ENCODE data around the gene OR14J1. TPM values are rescaled to one million over a fixed set of nuclear protein-coding genes. Genes with fewer than 3 reads are reported as not detected.
"Not testable (repeated sequence)": the region's sequence is repeated elsewhere in the genome, so short reads cannot be mapped to it uniquely, and the experiment has no call there.

The OR14J1 gene
- total RNA-seq, 1 donor from 2014 or later = 0.10 TPM

GRCh38 chr6:29332676-29333075 lies 31.2 kb downstream of the OR14J1 start:
- H3K4me1 Mint-ChIP-seq (ENCODE audit: unreplicated experiment) = no peaks in the 10 kb centered on the region
- H3K4me3 Mint-ChIP-seq (ENCODE audit: unreplicated experiment) = no peak overlapping the region
- no peak for DNase-seq (ENCODE audit: low spot score)
- no peak overlapping the region for H3K27ac Mint-ChIP-seq (ENCODE audit: unreplicated experiment)
- H3K27me3 Mint-ChIP-seq (ENCODE audit: unreplicated experiment) = no peaks in the 10 kb centered on the region
- H3K9me3 Mint-ChIP-seq (ENCODE audit: unreplicated experiment) = no peaks in the 10 kb centered on the region
- no peaks in the 10 kb centered on the region for H3K36me3 Mint-ChIP-seq (ENCODE audit: low read depth, unreplicated experiment)
- no peak for TF ChIP-seq CTCF (IDR thresholded peaks at IDR 0.05; ENCODE audit: unreplicated experiment)

GRCh38 chr6:29336269-29336668 lies 34.8 kb downstream of the OR14J1 start:
- H3K4me3 Mint-ChIP-seq (ENCODE audit: unreplicated experiment) = no peak overlapping the region
- no peaks in the 10 kb centered on the region for H3K27me3 Mint-ChIP-seq (ENCODE audit: unreplicated experiment)

GRCh38 chr6:29345380-29345779 lies 43.9 kb downstream of the OR14J1 start:
- Mint-ChIP-seq H3K27ac (ENCODE audit: unreplicated experiment) (no peak overlapping the region), H3K4me1 (ENCODE audit: unreplicated experiment) (no peaks in the 10 kb centered on the region), H3K36me3 (ENCODE audit: low read depth, unreplicated experiment) (no peaks in the 10 kb centered on the region), H3K4me3 (ENCODE audit: unreplicated experiment) (no peak overlapping the region), H3K27me3 (ENCODE audit: unreplicated experiment) (no peaks in the 10 kb centered on the region), H3K9me3 (ENCODE audit: unreplicated experiment) (no peaks in the 10 kb centered on the region)
- no peak for TF ChIP-seq CTCF (IDR thresholded peaks at IDR 0.05; ENCODE audit: unreplicated experiment)
- DNase-seq (ENCODE audit: low spot score) = no peak

More at GRCh38 chr6:29336269-29336668, 34.8 kb downstream of the OR14J1 start:
- no peaks in the 10 kb centered on the region for H3K9me3 Mint-ChIP-seq (ENCODE audit: unreplicated experiment)
- no peaks in the 10 kb centered on the region for H3K4me1 Mint-ChIP-seq (ENCODE audit: unreplicated experiment)
- H3K36me3 Mint-ChIP-seq (ENCODE audit: low read depth, unreplicated experiment) = no peaks in the 10 kb centered on the region
- no peak for DNase-seq (ENCODE audit: low spot score)
- H3K27ac Mint-ChIP-seq (ENCODE audit: unreplicated experiment) = no peak overlapping the region
- no peak for TF ChIP-seq CTCF (IDR thresholded peaks at IDR 0.05; ENCODE audit: unreplicated experiment)

GRCh38 chr6:29349348-29349747 lies 47.8 kb downstream of the OR14J1 start:
- H3K36me3 Mint-ChIP-seq (ENCODE audit: low read depth, unreplicated experiment); DNase-seq (ENCODE audit: low spot score); H3K27ac Mint-ChIP-seq (ENCODE audit: unreplicated experiment); H3K4me1 Mint-ChIP-seq (ENCODE audit: unreplicated experiment); H3K4me3 Mint-ChIP-seq (ENCODE audit: unreplicated experiment); H3K9me3 Mint-ChIP-seq (ENCODE audit: unreplicated experiment); H3K27me3 Mint-ChIP-seq (ENCODE audit: unreplicated experiment): not testable (repeated sequence)

GRCh38 chr6:29354980-29355379 lies 53.5 kb downstream of the OR14J1 start:
- no peaks in the 10 kb centered on the region for H3K36me3 Mint-ChIP-seq (ENCODE audit: low read depth, unreplicated experiment)
- no peaks in the 10 kb centered on the region for H3K9me3 Mint-ChIP-seq (ENCODE audit: unreplicated experiment)
- DNase-seq (ENCODE audit: low spot score) = no peak
- H3K27me3 Mint-ChIP-seq (ENCODE audit: unreplicated experiment) = no peaks in the 10 kb centered on the region
- H3K4me1 Mint-ChIP-seq (ENCODE audit: unreplicated experiment) = no peaks in the 10 kb centered on the region
- H3K4me3 Mint-ChIP-seq (ENCODE audit: unreplicated experiment) = no peak overlapping the region
- no peak overlapping the region for H3K27ac Mint-ChIP-seq (ENCODE audit: unreplicated experiment)
- no peak for TF ChIP-seq CTCF (IDR thresholded peaks at IDR 0.05; ENCODE audit: unreplicated experiment)

- H3K9me3 Mint-ChIP-seq (ENCODE audit: unreplicated experiment) = no peaks in the 10 kb centered on the region
- no peaks in the 10 kb centered on the region for H3K4me1 Mint-ChIP-seq (ENCODE audit: unreplicated experiment)
- H3K27ac Mint-ChIP-seq (ENCODE audit: unreplicated experiment) = no peak overlapping the region
- DNase-seq (ENCODE audit: low spot score) = no peak
- H3K36me3 Mint-ChIP-seq (ENCODE audit: low read depth, unreplicated experiment) = no peaks in the 10 kb centered on the region
- TF ChIP-seq CTCF (IDR thresholded peaks at IDR 0.05; ENCODE audit: unreplicated experiment) = no peak
- peaks cover under 1% of the 10 kb centered on the region for H3K27me3 Mint-ChIP-seq (ENCODE audit: unreplicated experiment)
- no peak overlapping the region for H3K4me3 Mint-ChIP-seq (ENCODE audit: unreplicated experiment)
Observed at GRCh38 chr6:29355603-29356002, 54.1 kb downstream of the OR14J1 start.

Data from endothelial cell (in vitro differentiated cells).